ENCODE data around the gene GGCT.
"Not testable (repeated sequence)": the region's sequence is repeated elsewhere in the genome, so short reads cannot be mapped to it uniquely, and the experiment has no call there.

GRCh38 chr7:30543115-30543514, 38.5 kb upstream of the GGCT start:
- not testable (repeated sequence) for TF ChIP-seq CTCF (optimal IDR thresholded peaks at IDR 0.05 in 1 of 3, IDR thresholded peaks at IDR 0.05 in 1 of 3, conservative IDR thresholded peaks at IDR 0.05 in 1 of 3; ENCODE audit: extremely low read depth in 1 of 3, insufficient read depth in 2 of 3, low read length in 3 of 3); EZH2 (IDR thresholded peaks at IDR 0.05; ENCODE audit: low read length)
